ENCODE measurements around the gene CSGALNACT2.

The CSGALNACT2 gene

DNA sequence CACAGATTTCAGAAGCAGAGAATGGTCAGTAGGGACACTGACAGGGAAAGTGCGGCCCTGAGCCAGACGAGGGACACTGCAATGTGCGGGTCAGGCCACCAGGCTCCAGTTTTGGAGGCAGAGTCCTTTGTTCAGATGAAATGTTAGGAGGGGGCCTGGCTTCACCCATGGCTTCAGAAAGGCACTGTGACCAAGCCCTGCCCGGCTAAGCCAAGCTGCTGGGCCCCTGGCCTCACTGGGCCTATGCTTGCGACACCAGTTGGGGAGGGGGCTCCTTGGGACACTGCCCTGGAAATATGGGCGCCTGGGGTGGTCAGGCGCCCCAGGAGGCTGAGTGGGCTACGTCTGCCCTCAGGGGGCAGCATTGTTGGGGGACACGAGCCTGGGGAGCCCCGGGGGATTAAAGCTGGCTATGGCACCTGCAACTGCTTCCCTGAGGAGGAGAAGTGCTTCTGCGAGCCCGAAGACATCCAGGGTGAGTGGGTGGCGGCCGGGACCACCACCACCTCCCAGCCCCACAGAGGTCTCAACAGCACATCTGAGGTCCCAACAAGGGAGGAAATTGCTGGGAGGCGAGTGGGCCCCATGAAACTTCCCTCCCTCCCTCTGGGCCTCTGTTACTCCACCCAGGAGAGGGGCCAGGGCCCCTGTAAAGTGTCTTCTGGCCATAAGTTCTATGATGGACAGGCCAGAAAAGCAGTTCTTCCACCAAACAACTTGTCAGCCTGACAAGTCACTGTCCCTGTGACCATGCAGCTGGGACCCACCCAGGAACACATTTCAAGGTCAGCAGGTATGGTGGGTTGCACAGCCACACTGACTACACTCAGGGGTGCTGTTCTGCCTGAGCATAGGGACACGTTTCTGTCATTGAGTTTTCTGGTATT, 24.8 kb upstream of the CSGALNACT2 start:
- no peak for DNase-seq (ENCODE audit: low read depth)

DNA sequence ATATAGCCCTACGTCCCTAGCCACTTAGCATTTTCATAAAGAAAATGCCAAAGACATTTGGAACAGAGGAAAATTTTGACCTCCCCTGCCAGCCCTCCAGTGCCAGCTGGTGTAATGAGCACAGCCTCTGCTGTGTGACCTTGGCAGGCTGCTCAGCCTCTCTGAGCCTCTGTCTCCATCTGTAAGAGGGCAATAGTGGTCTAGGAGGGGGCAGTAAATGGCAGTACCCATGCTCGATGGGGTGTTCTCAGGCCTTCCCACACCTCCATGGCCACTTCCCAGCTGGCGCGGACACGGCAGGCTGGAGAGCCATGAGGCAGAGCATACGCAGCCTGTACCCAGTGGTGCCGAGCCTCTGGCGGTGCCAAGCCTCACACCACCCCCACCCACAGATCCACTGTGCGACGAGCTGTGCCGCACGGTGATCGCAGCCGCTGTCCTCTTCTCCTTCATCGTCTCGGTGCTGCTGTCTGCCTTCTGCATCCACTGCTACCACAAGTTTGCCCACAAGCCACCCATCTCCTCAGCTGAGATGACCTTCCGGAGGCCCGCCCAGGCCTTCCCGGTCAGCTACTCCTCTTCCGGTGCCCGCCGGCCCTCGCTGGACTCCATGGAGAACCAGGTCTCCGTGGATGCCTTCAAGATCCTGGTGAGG, 24.0 kb upstream of the CSGALNACT2 start:
- no peak for DNase-seq (ENCODE audit: low read depth)

DNA sequence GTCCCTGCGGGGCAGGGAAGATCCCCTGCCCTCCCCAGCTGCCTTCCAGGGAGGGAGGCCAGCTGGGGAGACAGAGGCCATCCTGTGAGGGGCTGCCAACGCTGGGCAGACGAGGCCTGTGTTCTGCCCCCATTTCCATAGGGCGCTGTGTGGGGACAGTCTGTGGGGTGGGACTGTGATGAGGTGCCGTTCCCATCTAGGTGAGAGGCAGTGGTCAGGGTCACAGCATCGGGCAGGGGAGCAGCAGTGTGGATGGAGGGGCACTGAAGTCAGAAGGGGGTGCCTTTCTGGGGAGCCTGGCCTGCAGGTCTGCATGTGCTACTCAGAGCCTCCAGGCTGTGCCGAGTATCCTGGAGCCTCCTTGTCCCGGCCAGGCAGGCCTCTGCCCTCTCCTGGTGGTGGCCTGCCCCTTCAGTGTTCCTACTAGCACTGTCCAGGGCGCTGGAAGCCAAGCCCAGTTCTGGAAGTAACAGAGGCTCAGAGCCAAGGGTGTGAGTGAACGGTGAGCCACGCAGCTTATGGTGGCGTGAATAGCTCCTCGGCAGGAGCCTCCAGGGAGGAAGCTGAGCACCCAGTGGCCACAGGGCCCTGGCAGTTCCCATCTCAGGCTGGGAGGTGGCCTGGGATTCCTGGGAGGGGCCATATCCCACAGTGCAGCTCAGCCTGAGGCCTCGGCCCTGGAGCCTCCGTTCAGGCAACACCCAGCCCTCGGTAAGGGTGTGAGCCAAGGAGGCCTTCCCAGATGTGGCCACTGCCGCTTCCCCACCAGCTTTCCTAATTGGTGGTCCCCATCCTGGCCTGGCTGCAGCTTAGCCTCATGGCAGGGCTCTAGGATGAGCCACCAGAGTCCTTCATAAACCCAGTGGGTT, 23.3 kb upstream of the CSGALNACT2 start:
- peak; percentile 12 for DNase-seq (ENCODE audit: low read depth)

DNA sequence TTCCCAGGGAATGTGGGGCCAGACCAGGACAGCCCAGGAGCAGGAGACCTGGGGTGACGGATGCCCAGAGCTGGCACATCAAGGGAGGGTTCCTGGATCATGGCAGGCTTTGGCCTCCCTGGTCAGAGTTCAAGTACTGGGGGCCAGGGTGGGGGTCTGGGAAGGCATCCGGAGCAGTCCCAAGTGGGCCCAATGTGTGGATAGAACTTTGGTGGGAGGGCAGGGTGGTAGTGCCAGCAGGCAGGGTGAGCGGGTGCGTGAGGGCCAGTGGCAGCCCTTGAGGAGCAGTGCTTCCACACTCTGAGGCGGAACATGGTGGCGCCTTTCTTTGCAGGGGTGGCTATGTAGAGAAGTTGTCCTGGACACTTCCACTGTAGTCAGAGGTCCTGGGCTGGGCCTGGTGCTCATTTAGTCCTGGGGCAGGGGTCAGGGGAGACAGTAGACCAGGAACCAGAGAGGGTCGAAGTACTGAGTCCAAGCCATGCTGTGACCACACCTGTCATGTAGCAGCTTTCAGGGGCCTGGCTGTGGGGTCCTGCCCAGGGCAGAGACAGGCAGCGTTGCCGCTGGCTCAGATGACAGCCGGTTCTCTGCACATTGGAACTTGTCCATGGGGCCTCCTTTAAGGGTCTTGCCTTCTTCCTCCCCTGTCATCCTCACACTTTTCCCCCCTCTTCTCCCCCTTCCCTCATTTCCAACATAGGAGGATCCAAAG, 22.2 kb upstream of the CSGALNACT2 start:
- no peak for DNase-seq (ENCODE audit: low read depth)

DNA sequence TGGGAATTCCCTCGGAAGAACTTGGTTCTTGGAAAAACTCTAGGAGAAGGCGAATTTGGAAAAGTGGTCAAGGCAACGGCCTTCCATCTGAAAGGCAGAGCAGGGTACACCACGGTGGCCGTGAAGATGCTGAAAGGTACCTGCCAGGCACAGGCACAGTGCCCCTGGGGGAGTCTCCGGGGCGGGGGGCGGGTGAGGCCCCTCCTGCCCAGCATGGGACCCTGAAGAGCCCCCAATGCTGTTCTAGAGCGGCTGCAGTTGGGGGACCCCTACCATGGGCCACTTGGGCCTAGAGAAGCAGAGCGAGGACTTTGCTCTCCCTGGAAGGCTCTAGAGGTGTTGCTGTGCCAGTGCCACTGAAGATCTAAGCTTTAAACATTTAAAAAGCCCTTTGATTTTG, 21.6 kb upstream of the CSGALNACT2 start:
- no peak for DNase-seq (ENCODE audit: low read depth)

DNA sequence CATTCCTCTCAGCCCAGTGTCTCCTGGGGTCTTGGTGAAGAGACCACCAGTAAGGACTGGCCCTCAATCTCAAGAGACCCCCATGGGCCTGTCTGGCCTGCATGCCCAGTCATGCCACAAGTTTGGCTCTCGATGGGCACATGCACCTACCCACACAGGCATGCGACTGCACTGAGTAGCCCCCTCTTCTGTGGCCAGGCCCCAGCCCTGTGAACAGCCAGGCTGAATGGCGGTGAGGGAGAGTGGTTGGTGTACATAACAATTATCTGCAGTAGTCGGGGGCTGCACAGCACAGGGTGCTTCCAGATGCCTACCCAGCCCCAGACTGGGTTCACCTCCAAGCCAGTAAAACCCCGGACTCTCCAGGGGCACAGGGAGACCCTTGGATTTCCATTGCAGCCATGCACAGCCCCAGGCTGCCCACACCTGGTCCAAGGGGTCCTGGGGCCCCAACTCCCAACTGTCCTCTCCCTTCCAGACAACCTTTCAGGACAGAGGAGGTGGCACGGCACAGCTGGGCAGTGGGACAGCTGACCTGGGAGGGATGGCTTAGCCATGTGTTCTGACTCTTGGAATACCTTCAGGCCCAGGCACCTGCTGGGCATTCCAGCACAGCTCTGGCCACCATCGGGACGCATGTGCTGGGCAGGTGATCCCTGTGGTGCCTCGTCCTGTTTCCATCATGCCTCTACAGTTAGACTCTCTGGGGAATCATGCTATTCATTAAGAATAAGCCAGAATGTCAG, 21.0 kb upstream of the CSGALNACT2 start:
- DNase-seq (ENCODE audit: low read depth): no peak

DNA sequence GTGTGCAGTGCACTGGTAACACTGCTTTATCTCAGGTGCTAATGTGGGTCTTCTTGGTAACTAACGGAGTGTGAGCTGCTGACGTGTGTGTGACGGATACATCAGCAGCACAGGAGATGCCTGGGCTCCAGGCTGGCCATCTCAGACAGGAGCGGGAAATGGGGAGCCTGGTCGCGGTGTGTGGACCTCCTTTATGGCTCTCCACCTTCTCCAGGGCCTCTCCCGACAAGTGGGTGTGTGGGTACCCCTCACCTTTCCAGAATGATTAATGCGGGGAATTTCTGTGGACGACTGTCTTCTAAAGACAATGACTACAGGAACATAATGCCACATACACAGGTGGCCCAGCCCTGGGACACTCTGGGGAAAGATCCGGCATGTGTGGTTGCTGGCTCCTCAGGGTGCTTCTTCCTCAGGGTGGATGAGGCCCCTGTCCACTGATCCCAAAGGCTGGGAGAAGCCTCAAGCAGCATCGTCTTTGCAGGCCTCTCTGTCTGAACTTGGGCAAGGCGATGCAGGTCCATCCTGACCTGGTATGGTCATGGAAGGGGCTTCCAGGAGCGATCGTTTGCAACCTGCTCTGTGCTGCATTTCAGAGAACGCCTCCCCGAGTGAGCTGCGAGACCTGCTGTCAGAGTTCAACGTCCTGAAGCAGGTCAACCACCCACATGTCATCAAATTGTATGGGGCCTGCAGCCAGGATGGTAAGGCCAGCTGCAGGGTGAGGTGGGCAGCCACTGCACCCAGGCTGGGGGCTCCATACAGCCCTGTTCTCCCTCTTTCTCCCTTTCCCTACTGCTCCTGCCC, 20.3 kb upstream of the CSGALNACT2 start:
- DNase-seq (ENCODE audit: low read depth): no peak

DNA sequence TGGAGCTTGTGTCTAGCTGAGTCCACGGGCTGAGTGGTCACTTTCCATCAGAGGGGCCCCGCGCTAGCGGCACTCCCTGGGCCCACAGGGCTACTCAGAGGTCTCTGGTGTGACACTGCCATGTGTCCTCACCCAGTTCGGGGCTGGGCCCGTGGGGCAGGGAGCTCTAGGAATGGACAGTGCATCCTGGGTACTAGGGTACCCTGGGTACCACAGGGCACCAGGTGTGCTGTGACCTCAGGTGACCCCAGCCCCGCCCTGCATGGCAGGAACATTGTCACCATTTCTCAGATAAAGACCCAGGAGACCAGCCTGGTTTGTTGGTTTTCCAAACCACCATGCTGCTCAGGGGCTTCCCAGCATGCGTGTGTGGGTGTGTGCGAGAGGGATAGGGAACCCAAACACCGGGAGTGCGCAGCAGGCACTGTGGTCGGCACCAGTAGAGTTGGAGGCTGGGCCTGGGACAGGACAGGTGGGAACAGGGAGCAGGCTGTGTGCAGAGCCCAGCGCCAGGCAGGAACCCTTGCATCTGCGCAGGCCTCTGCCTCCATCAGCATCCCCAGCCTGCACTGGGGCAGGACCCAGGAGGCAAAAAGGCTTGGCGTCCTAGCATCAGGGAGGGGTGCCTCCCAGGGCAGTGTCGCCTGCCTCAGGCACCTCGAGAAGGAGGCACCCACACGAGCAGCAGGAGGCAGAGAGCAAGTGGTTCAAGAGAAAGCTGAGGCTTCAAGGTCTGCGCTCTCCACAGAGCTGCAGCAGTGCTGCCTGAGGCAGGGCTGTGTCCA, 19.4 kb upstream of the CSGALNACT2 start:
- DNase-seq (ENCODE audit: low read depth): no peak

DNA sequence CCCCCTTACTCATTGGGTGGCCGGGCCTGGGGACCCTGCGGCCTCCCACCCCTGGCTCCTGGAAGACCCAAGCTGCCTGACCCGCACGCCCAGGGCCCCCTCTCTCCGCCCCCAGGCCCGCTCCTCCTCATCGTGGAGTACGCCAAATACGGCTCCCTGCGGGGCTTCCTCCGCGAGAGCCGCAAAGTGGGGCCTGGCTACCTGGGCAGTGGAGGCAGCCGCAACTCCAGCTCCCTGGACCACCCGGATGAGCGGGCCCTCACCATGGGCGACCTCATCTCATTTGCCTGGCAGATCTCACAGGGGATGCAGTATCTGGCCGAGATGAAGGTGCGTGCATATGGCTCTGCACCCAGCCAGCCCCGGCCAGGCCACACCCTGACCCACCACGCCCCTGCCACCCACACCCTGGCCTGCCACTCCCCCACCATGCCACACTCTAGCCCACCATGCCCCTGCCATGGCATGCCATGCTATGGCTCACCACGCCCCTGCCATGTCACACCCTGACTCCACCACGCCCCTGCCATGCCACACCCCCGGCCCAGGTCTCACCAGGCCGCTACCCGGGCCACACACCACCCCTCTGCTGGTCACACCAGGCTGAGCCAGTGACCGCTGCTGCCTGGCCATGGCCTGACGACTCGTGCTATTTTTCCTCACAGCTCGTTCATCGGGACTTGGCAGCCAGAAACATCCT, 18.7 kb upstream of the CSGALNACT2 start:
- no peak for DNase-seq (ENCODE audit: low read depth)

DNA sequence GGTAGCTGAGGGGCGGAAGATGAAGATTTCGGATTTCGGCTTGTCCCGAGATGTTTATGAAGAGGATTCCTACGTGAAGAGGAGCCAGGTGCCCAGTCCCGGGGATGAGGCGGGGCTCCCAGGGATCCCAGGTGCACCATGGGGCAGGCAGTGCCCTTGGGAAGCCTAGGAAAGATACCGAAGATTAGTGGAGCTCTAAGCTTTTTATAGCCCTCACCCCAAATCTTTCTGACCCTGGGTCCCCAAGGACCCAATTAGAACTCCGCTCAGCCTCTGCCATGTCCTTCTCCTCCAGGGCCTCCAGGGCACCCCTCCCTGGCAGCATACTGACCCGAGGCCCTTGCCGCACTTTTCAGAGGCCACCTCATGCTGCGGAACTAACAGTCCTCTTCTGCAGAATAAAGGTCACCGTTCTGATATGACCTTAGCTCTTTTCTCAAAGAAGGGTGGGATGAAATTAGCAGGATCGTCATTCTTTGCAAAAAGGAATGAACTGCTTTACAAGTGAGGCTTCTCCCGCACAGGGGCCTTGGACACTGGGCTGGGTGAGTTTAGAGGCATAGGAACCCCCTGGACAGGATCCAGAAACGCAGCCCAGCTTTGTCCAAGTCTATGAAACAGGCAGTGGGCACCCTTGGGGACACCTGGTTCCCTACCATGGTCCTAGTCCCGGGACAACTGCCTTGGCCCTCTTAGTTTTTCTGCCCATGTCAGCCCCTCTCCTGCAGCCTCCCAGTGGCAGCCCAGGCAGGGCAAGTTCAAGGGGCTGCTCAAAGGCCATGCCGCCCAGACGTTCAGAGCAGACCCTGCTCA, 17.9 kb upstream of the CSGALNACT2 start:
- no peak for DNase-seq (ENCODE audit: low read depth)

DNA sequence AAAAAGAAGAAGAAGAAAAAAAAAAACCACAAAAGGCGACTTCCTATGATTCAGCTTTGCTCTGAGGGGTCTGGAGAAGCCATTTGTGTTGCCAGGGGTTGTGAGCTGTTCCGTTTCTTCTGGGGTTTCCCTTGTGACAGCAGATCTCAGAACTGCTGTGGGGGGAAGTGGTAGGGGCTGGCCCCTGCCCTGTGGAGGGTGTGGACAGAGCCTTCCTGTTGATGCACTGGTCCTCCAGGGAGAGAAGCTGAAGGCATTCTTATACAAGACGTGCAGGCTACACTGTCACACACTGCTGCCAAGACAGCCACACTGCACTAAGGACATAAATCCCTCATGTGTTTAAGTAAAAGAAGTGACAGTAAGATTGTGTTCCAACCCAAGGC, 17.3 kb upstream of the CSGALNACT2 start:
- DNase-seq (ENCODE audit: low read depth): peak; percentile 7

DNA sequence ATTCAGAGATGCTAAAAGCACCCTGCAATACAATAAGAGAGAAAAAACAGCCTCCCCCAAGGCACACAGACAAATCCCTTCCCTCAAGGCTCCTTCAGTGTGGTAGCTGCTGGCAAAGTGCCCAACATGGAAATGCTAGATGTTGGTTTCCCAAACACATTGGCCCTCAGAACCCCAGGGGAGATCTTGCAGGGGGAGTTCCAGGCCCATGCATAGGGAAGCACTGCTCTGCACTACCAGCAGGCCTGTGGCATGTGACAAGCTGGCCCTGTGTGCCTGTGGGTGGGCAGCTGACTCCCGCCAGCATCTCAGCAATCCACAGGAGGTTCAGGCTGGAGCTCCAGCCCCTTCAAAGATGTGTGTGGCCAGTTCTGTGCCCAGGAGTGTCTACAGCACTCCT, 16.8 kb upstream of the CSGALNACT2 start:
- no peak for DNase-seq (ENCODE audit: low read depth)

DNA sequence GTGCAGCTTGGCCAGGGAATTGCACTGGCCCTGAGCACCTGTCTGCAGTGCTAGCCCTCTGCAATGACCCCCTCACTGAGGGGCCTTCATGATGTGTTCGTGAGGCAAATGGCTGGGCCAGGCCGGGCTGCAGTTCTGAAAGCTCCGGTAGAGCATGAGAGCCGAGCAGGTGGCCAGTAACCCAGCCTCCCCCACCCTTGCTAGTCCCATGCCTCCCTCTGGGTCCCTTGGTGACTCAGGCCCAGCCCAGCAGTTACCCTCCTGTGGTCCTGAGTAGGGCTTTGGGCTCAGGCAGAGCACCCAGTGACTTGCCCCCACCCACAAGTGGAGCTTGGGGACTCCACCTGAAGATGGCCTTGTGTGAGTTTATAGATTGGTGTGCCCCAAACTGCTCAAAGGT, 16.1 kb upstream of the CSGALNACT2 start:
- DNase-seq (ENCODE audit: low read depth): no peak

DNA sequence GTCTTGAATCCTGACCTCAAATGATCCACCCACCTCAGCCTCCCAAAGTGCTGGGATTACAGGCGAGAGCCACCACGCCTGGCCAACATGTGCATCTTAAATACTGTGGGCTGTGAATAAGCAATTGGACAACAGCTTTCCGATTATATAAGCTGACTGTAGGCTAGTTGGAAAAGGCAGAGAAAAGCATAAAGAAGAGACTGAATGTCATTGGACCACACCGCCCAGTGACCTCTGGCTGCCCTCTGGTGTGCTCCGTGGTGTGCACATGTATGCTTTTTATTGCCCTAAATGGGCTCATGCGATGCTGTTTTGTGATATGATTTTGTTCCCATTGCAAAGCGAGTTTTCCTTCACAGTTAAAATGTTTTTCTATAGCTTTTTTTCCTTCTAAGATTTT, 15.4 kb upstream of the CSGALNACT2 start:
- DNase-seq (ENCODE audit: low read depth): no peak

DNA sequence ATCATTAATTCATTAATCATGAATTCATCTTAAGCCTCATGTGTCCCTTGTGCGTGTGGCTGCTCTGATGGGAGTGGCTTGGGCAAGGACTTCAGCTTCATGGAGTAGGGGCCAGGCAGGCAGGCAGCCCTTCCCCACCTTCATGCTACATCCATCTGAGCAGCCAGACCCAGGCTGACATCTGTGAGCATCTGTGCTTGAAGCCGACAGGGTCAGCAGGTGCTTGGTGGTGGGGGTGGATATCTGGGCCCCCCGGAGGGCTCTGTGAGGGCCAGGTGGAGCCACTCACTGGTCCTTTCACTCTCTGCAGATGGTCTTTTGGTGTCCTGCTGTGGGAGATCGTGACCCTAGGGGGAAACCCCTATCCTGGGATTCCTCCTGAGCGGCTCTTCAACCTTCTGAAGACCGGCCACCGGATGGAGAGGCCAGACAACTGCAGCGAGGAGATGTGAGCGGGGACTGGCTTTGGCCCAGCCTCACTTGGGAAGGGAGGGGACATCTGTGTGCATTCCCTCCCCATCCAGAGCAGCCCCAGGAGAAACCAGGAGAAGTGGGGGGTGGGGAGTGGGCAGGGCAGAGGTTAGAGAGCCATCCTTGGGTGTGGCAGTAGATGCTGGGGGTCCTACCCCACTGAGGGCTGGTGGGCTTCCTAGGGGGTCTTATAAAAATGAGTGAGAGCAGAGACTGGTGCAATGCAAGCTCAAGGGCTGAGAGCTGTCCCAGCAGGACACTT, 14.7 kb upstream of the CSGALNACT2 start:
- DNase-seq (ENCODE audit: low read depth): no peak

DNA sequence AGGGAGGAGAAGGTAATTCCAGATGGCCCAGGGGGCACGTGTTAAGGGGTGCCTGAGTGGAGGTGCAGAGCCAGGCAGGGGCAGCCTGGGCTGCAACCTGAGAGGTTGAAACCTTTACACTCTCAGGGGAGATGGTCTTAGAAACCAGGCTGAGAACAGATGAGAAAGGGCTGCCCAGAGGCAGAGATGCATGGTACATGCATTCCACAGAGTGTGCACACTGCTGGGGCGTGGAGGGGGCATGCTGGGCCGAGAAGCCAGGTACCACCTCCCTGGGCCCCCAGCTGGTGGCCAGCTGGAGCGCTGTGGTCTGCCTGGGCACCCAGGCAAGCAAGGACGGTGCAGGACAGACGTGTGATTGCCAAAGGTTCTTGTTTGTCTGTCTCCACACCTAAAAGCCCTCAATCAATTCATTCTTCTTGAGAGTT, 14.1 kb upstream of the CSGALNACT2 start:
- no peak for DNase-seq (ENCODE audit: low read depth)

DNA sequence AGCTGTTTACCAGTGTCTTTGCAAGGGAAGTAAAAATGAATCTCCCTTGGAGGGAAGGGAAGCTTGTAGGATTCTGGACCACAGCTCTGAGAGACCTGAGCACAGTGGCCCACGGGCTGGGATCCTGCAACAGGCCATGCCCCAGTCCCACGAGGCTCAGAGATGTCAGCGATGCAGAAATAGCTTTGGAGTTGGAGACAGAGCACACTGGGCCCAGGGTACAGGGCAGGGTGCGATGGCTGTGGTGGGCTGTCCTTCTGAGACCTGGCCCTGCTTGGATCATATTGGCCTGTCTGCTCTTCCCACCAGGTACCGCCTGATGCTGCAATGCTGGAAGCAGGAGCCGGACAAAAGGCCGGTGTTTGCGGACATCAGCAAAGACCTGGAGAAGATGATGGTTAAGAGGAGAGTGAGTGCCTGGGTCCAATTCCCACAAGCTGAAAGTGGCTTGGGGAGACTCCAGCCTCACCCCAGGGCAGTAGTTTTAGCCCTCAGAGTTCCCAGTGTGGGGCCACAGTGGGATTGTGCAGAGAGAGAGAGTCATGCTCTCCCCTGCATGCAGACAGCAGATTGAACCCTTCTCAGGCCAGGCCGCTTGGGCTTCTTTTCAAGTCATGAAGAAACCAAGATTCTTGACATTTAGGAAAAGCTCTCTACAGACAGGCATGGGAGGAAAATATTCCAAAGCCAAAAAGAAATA, 13.5 kb upstream of the CSGALNACT2 start:
- DNase-seq (ENCODE audit: low read depth): no peak

All from EH (cell line).